PFSK-1 (cell line): ENCODE measurements around the gene ACTL6B.

Experiments
- FOXP2 ChIP-seq: optimal IDR thresholded peaks from 2 replicates; pipeline ENCODE3; 2011; ENCODE audit warnings: borderline replicate concordance, control low read depth, inconsistent platforms; ENCODE audit not compliant: insufficient read depth; ENCODE audit errors: extremely low read length, extremely low read depth
- POLR2AphosphoS5 ChIP-seq: IDR thresholded peaks from 2 replicates; pipeline ENCODE4 v1.6.1; 2012; ENCODE audit warnings: low read depth, mild to moderate bottlenecking, control low read depth, low read length, moderate library complexity
- SIN3A ChIP-seq: IDR thresholded peaks from 2 replicates; pipeline ENCODE4 v1.6.1; 2012; ENCODE audit warnings: mild to moderate bottlenecking, low read length, moderate library complexity, borderline replicate concordance; ENCODE audit not compliant: insufficient read depth
- TAF1 ChIP-seq: IDR thresholded peaks from 2 replicates; pipeline ENCODE4 v1.6.1; 2012; ENCODE audit warnings: low read length, control low read depth, borderline replicate concordance; ENCODE audit not compliant: insufficient read depth
- TF ChIP-seq, protein P1 (sequence below), 2 experiments: IDR thresholded peaks; 2 replicates each; pipeline versions ENCODE4 v1.6.1 to v1.8.0; 2011 to 2012; ENCODE audit warnings: low read depth in 2 of 2, low read length in 2 of 2, control low read depth in 1 of 2, inconsistent platforms in 1 of 2, mild to moderate bottlenecking in 1 of 2, moderate library complexity in 1 of 2; ENCODE audit not compliant: insufficient read depth in 1 of 2

The ACTL6B gene

DNA sequence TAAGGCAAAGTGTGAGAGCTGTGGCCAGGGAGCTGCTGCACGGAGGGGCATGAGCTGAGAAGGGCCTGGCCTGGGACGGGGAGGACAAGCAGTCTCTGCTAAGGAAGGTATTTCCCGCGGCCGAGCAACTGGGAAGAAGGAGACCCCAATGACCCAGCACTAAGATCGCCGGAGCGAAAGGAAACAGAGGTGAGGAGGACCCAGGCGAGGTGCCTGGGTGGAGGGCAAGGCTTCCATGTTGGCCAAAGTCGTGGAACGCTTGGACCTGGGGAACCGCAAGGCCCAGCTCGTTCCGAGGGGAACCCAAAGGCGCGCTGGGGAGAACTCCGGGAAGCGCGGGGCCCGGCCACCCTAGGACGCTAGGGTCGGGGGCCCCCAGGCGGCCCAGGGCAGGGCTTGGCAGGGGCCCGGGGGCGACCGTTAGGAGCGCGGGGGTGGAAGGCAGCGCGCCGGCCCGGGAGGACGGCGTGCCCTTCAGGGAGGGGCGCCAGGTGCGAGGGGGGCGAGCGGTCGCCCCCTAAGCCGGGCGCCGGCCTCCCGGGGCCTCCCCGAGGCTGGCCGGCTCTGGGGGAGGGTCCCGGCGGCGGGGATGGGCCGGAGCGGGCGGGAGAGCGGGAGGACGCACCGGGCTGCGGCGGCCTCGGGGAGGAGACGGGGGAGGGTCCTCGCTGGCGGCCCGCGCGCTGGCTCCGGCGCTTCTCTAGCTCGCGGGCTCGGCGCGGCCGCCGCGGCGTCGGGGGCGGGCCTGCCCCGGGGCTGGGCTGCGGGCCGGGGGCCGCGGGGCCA lies 37.3 kb upstream of the ACTL6B start:
- TF ChIP-seq POLR2AphosphoS5 (no peak), TAF1 (no peak), FOXP2 (no peak), SIN3A (no peak)
- TF ChIP-seq, protein P1, sequence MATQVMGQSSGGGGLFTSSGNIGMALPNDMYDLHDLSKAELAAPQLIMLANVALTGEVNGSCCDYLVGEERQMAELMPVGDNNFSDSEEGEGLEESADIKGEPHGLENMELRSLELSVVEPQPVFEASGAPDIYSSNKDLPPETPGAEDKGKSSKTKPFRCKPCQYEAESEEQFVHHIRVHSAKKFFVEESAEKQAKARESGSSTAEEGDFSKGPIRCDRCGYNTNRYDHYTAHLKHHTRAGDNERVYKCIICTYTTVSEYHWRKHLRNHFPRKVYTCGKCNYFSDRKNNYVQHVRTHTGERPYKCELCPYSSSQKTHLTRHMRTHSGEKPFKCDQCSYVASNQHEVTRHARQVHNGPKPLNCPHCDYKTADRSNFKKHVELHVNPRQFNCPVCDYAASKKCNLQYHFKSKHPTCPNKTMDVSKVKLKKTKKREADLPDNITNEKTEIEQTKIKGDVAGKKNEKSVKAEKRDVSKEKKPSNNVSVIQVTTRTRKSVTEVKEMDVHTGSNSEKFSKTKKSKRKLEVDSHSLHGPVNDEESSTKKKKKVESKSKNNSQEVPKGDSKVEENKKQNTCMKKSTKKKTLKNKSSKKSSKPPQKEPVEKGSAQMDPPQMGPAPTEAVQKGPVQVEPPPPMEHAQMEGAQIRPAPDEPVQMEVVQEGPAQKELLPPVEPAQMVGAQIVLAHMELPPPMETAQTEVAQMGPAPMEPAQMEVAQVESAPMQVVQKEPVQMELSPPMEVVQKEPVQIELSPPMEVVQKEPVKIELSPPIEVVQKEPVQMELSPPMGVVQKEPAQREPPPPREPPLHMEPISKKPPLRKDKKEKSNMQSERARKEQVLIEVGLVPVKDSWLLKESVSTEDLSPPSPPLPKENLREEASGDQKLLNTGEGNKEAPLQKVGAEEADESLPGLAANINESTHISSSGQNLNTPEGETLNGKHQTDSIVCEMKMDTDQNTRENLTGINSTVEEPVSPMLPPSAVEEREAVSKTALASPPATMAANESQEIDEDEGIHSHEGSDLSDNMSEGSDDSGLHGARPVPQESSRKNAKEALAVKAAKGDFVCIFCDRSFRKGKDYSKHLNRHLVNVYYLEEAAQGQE (IDR thresholded peaks at IDR 0.05; ENCODE audit: insufficient read depth in 1 of 2, low read depth in 2 of 2, low read length in 2 of 2) = no peak

DNA sequence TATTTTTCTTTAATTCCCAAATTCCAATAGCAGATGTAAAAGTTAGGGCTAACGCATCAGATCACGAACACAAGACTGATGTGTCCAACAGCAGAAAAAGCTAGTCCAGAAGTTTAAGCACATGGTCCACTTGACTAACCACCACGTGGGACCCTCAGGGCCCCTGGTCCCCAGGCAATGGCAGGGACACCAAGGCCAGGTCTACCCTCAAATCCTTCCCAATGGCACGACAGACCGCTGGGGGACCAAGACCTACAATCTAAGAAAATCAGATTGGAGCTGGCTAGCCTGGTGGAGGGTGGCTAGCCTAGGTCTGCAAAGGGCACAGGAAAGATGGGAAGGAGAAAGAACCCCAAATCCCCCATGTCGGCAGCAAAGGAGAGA lies 36.3 kb upstream of the ACTL6B start:
- TF ChIP-seq POLR2AphosphoS5 (no peak), TAF1 (no peak), SIN3A (no peak), FOXP2 (no peak)
- TF ChIP-seq, protein P1 (IDR thresholded peaks at IDR 0.05; ENCODE audit: insufficient read depth in 1 of 2, low read depth in 2 of 2, low read length in 2 of 2) = no peak

DNA sequence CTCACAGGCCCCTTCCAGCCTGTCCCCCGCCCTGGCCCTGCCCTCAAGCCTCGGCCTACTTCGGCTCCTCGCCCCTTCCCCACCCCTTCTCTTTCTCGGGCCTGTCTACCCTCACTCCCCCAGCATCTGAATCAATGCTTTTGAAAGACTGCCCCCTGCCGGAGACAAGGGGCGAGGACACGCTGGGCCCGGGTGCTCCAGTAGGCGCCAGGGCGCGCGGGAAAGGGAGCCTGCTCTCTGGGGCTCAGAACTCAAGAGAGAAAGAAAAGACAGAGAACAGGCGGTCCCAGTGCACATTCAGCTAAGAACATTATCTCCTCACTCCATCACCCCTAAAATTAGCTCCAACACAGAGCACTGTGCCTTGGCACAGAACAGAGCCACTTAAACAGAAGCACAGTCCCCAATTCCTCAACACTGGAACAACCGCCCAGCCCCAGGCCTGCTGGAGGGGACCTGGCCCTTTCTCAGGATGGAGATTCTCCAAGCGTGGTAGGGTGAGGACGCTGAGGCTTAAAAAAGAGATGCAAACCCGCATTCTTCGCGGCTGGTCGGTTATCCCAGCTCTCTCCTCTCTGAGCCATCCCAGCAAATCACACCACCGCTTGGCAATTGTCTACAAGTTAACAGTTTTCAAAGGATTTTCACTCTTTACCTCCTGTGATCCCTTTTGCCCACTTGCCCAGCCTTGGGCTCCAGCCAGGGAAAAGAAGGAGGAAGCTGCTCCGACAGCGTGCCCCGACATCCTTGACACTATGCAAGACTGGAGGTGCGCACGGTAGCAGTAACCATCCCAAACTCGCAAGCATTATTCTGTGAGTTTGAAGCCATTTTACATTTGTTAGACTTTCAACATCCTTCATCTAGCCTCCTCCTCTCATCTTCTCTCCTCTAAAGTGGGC lies 35.7 kb upstream of the ACTL6B start:
- no peak for TF ChIP-seq SIN3A
- no peak for TF ChIP-seq POLR2AphosphoS5
- no peak for TF ChIP-seq FOXP2
- TF ChIP-seq TAF1 = no peak
- TF ChIP-seq, protein P1 (IDR thresholded peaks at IDR 0.05; ENCODE audit: insufficient read depth in 1 of 2, low read depth in 2 of 2, low read length in 2 of 2) = no peak

DNA sequence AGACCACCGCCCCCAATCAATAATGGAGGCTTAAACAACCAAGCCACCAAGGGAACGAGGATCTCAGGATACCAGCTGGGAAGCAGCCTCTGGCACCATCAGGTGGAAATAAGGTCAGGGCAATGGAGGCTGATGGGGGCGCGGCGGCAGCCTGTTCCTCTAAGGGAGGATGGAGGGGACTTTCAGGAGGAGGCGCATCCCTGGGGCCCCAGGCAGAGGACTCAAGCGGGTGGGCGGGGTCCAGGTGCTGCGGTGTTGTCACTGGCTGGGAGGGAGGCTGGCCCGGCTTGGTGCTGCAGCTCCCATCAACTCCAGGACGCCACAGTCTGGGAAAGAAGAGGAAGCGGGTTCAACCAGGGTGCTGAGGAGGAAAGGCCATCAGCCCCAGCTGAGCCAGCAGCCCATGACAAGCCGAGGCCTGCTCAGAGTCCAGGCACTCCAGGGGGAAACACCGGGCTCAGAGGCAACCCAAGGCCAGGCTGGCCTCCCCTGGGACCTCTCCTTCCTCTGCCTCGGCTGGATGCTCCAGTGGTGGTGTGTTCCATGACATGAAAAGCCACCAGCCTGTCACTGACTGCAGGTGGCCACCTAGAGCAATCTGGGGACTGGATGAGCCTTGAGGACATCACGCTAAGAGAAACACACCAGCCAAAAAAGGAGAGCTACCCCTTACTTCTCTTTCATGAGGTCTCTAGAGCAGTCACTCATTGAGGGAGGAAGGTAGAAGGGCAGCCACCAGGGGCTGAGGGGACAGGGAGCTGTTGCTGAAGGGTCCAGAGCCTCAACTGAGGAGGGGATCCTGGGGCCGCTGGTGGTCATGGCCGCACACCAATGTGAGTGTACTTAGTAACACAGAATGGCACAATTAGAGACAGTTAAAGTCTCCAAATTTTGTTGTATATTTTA lies 33.2 kb upstream of the ACTL6B start:
- TF ChIP-seq SIN3A (no peak), TAF1 (no peak), POLR2AphosphoS5 (no peak), FOXP2 (no peak)
- TF ChIP-seq, protein P1 (IDR thresholded peaks at IDR 0.05; ENCODE audit: insufficient read depth in 1 of 2, low read depth in 2 of 2, low read length in 2 of 2) = no peak
